Astrocyte (in vitro differentiated cells and primary cell): ENCODE data around the gene TMEM87A.

Experiments
- EZH2 ChIP-seq: IDR thresholded peaks from 2 replicates; pipeline ENCODE4 v1.6.1; 2012; ENCODE audit warnings: mild to moderate bottlenecking, low read length, inconsistent platforms; ENCODE audit not compliant: insufficient read depth
- TF ChIP-seq, protein P1 (sequence below): IDR thresholded peaks from 2 replicates; pipeline ENCODE4 v1.5.1; 2011; ENCODE audit warnings: low read depth, mild to moderate bottlenecking, inconsistent platforms, low read length, moderate library complexity; ENCODE audit not compliant: insufficient read depth

DNA sequence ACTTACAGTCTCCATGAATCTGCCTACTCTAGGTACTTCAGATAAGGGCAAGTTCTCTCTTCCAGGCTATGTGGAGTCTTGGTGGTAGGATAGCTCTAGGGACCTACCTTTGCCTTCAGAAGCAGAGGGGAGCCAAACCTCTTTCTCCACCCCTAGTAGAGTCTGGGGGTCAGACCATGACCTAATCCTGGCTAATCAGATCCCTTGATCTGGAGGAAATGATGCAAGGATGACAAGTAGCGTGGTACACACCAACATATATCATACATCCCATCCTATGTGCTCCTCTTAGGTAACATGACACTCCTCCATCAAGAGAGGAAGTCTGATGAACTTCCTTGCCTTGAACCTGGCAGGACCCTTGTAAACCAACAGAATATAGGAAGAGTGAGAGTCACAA, 101.4 kb downstream of the TMEM87A start:
- TF ChIP-seq, protein P1, sequence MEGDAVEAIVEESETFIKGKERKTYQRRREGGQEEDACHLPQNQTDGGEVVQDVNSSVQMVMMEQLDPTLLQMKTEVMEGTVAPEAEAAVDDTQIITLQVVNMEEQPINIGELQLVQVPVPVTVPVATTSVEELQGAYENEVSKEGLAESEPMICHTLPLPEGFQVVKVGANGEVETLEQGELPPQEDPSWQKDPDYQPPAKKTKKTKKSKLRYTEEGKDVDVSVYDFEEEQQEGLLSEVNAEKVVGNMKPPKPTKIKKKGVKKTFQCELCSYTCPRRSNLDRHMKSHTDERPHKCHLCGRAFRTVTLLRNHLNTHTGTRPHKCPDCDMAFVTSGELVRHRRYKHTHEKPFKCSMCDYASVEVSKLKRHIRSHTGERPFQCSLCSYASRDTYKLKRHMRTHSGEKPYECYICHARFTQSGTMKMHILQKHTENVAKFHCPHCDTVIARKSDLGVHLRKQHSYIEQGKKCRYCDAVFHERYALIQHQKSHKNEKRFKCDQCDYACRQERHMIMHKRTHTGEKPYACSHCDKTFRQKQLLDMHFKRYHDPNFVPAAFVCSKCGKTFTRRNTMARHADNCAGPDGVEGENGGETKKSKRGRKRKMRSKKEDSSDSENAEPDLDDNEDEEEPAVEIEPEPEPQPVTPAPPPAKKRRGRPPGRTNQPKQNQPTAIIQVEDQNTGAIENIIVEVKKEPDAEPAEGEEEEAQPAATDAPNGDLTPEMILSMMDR, result no peak
- no peak for TF ChIP-seq EZH2
